Measurements from ENCODE around the gene RPL32.
"Not testable (repeated sequence)": the region's sequence is repeated elsewhere in the genome, so short reads cannot be mapped to it uniquely, and the experiment has no call there.

The RPL32 gene

DNA sequence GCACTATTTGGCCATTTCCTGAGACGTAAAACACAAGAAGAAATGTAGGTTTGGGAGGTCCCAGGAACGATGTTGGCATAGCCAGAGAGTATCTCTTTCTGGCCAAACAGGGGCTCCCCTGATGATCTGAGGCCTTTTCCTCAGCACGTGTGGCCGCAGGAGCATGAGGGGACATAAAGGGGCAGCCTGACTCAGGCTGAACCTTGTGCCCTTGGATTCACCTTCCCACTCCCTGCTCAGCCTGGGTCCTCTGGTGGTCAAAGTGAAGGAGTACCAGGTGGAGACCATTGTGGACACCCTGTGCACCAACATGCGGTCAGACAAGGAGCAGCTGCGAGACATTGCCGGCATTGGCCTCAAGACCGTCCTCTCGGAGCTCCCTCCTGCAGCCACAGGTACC, 34.3 kb downstream of the RPL32 start:
- no peak for DNase-seq

DNA sequence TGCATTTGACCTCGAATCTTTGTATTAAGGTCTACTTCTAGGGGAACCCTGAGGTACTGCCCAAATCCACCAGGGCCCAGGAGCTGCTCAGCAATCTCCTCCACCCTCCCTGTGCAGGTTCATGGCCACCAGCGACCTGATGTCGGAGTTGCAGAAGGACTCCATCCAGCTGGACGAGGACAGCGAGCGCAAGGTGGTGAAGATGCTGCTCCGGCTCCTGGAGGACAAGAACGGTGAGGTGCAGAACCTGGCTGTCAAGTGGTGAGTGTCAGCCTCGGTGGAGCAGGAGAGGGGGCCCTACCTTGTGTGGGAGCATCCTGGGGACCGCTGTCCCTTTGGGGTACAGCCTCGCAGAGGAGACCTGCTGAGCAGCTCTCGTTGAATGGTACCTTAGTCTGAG, 38.0 kb downstream of the RPL32 start:
- no peak for DNase-seq

DNA sequence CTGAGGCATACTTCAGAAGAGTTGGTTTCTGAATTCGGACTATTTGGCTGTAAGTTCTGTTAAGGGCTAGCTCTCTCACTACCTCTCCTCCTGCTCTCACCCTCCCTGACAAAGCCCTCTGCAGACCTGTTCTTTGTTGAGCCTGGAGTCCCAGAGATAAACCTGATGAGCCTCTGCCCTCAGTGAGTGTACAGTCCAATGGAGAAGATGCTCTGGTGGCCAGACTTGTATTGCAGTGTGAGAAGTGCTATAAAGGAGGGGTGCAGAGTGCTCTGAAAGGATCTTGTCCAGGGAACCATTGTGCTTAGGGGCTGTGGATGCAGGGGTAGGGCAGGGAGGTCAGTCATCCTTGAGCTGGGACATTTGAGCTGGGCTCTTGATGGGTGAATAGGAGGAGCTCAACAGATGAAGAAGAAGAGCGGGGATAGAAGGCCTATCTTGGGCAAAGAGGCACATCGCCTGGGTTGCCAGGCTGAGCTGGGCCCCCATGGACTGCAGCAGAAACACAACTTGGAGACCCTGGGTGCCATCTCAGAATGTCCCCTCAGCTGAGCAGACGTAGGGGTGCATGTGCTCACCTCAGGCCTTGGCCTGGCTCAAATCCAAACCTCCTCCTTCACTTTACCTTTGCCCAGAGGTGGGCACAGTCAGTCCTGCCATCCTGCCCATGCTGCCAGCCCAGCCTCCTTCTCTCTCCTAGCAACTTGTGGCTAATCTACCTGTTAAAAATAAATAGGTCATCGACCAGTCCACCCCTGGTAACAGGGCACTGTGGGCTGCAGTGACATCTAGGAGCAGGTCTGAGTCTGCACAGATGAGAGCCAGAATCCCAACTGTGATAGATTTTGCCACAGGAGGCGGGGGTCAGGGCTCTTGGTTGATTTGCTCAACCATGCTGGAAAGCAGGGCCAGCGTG, 41.6 kb downstream of the RPL32 start:
- DNase-seq, result no peak

DNA sequence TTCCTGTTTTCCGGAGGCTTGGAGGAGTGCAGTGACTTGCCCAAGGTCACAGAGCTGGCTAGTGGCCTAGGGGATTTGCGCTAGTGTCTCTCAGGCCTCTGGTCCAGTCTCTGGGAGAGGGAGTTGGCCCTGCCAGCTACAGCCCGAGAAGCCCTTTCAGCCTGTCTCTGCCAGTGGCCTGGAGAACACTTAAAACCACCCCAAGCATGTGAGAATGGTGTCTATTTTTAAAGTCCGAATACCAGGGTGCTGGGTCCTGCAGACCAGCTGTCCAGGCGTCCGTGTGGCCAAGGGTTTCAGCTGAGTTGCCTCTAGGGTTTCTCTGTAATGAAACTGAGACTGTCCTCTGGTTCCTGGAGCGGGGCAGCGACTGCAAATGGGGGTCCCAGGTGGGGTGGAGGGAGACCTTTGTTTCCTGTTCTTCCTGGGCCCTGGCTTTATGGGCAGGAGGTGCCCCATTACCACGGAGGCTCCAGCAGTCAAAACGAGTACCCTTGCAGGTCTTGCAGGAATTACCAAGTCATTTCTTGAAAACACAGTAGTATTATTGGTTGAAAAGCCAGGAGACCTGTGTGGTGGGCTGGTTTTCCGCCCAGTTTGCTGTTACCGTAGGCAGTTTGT, 42.7 kb downstream of the RPL32 start:
- no peak for DNase-seq

DNA sequence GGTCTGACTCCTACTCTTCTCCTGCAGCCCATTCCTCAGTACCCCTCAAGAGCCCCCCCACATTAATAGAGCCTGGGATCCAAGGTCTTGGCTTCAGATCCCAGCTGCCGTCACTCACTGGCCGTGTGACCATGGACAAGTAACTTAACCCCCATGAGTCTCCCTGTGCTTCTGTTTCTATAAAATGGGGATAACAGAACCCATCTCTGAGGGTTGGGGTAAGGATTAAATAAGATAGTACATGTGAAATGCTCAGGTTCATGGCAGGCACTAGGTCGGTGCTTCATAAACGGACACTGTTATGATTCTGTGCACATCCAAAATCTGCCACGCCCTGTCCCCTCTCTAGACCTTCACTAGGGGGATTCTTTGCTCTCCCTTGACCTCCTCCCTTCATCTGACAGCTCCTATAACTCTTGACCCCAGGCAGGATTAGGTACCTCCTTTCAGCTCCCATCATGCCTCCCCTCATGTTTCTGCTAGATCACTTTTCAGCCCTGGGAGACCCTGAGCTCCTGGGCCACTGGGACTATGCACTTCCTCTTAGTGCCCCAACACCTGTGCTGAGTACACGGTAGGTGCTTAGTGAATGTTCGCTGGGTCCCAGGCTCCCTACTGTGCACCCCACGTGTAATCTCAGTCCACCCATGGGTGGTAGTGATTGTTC, 43.3 kb downstream of the RPL32 start:
- DNase-seq, result no peak

DNA sequence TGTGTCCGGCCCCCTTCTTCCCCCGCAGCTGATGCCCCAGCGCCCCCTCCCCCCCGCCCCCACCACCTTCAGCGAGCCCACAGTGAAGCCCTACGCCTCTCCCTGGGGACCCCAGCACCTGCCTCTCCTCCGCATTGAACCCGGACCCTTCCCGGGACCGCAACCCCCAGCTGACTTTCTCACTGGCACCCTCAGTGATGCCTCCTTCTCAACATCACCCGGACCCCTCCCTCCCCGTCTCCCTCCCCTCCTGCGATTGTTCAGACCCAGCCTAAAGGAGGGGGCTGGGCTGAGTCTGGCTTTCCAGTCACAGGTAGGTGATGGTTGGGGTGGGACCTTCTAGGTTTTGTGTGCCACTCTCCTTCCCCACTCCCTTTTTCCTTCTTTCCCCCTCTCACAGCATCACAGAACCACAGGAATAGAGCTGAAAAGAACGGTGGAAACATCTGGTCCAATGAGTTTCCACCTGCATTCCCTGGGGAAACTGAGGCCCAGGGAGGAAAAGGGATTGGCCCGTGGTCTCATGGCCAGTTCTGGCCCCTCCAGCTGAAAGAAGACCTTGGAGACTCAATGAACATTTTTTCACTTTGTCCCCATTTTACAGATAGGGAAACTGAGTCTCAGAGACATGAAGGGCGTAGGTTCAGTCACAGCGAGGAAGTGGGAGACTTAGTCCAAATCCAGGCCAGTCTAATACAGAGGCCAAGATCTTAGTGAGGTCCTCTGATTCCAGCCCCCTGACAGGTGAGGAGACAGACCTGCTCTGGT, 44.1 kb downstream of the RPL32 start:
- DNase-seq, result no peak

DNA sequence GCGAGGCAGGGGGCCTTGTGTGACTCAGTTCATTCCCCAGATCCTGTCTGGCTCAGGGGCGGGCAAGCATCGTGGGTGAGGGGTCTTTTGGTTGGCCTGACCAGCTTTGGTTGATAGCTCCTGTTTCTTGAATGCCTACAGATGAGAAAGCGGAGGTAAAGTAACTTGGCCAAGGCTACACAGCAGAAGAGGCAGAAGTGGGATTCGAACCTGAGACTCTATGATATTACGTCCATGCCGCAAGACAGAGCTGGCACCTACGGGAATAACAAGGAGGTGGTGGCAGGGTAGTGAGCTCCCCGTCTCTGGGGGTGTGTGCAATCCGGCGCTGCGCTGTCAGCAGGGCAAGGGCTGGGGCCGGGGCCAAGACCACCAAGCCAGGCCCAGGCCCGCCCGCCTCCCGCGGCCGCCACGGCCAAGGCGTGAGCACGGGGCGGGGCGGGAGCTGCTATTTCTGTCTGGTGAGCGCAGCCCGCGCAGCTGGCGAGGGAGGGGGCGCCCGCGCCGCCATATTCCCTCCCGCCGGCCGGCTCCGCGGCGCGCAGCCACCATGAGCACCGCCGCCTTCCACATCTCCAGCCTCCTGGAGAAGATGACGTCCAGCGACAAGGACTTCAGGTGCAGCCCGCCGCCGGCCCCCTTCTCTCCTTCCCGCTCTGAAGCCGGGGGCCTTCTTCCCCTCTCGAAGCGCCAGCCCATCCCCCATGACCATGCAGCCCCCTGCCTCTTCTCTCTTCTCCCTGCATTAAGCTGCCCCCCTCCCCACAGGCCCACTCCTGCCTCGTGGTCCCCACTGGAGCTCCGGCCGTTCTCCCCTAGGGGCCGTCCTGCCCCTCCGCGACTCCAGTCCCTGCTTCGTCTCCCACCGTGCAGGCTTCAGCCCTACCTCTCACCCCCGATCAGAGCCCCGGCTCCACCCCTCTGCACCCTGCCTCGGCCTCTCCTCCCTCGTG, 44.9 kb downstream of the RPL32 start, which contains the start of gene CAND2:
Gene CAND2 (plus strand): TSS at position 510 of the 953 bp plus-strand sequence. CDS start 41 bp downstream, at position 551.
- no peak for DNase-seq

DNA sequence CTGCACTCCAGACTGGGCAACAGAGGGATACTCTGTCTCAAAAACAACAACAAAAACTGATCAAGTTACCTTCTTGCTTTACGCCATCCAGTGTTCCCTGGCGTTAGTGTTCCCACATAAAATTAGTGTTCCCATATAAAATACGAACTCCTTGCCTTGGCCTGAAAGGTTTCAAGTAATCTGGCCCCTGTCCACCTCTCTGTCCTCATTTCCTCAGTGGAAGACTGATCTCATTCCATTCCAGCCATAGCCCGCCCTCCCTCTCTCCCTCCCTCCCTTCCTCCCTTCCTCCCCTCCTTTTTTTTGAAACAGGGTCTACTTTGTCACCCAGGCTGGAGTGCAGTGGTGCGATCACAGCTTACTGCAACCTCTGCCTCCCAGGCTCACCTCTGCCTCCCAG, 47.7 kb downstream of the RPL32 start:
- DNase-seq, result no peak

DNA sequence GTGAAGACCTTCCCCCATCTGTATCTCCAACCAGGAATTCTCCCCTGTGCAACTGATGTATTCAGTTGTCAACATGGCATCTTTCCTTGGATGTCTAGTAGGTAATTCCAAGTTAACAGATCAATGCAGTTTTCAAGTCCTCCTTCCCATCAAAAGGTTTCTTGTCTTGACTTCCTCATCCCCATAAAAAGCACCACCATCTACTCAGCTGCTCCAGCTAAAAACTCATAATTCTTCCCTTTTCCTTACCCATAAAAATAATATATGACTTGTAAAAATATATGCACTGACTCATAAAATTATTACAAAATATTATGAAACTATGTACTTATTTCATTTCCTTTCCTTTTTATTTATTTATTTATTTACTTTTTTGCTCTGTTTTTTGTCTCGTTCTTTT, 49.9 kb downstream of the RPL32 start:
- DNase-seq, result no peak

DNA sequence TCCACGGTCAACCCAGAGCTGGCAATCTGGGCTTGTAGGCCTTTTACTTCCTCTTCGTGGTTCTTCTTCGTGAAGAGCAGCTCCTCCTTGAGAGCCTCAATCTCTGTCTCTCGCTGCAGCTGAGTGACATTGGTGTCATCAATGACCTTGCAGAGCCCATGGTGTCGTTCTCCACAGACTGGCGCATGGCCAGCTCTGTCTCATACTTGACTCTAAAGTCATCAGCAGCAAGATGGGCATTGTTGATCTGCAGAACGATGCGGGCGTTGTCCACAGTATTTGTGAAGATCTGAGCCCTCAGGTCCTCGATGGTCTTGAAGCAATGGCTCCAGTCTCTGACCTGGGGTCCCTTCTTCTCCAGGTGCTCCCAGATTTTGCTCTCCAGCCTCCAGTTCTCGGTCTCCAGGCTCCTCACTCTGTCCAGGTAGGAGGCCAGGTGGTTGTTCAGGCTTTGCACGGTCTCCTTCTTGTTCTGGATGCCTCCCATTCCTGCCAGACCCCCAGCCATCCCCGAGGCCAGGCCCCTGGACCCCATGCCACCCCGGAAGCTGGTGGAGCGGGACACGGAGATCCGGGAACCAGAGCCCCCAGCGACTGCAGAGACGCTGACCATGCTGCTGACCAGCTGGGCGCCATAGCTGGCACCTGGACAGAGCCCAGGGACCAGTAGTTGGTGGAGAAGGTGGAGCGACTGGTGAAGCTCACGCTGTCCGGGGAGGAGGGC, 53.2 kb downstream of the RPL32 start:
- not testable (repeated sequence) for DNase-seq

DNA sequence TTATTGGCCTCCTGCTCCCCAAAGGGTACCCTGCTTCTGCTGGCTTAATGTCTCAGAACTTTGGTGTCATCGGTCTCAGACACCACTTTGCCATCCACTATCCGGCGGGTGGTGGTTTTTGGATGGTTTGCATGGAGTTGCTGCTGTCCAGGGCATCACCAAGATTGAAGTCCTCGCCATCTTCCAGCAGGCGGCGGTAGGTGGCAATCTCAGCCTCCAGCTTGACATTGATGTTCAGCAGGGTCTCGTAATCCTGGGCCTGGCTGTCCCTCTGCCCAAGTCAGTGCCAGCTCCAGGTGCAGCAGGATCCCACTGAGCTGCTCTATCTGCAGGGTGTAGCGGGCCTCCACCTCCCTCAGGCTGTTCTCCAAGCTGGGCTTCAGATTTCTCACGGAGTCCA, 54.0 kb downstream of the RPL32 start:
- peak; percentile 36 for DNase-seq

DNA sequence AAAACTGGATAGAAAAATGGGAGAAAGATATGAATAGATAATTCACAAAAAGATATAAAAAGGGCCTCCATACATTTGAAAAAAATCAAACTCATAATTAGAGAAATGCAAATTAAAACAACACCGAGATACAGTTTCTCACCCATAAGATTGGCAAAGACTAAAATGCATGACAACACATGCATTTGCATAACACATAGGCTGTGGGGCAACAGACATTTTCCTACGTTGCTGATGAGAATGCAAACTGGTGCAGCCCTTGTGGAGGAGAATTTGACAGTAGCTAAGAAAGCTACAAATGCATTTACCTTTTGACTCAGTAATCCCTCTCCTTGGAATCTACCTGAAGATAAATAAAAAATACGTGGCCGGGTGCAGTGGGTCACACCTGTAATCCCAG, 56.3 kb downstream of the RPL32 start:
- no peak for DNase-seq

All from activated CD4-positive, alpha-beta T cell treated with anti-CD3 and anti-CD28 coated beads for 1 hour (primary cell).